ENCODE data around the gene KL. TPM values are rescaled to one million over a fixed set of nuclear protein-coding genes. Genes with fewer than 3 reads are reported as not detected.

Gene KL
- total RNA-seq, 1 donor = under 0.01 TPM

DNA sequence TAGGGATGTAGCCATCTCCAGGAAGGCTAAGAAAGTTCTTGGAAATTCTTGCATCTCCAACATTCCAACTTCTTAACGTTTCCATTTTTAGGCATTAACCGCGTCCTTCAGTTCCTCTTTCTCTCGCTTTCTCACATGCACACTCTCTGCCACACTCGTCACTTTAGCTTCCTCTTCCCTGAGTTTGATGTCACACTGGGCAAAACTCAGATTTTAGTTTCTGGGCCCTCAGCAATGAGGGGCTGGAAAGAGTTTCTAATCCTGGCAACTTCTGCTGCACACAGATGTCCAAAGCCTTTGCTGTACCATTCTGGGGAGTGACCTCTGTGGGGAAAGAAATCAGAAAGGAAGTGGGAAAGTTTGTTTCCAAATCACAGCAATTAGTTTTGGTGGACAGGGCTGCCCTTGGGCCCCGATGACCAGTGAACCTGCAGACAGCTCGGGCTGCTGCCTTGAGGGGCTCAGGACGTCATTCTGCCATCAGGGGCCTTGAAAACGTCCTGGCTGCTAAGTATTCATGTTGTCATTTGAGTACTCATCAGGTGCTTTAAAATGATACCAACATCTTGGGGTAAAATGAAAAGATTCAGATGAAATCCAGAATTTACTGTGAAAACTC is 89.3 kb downstream of the KL start:
- TF ChIP-seq, protein P1, sequence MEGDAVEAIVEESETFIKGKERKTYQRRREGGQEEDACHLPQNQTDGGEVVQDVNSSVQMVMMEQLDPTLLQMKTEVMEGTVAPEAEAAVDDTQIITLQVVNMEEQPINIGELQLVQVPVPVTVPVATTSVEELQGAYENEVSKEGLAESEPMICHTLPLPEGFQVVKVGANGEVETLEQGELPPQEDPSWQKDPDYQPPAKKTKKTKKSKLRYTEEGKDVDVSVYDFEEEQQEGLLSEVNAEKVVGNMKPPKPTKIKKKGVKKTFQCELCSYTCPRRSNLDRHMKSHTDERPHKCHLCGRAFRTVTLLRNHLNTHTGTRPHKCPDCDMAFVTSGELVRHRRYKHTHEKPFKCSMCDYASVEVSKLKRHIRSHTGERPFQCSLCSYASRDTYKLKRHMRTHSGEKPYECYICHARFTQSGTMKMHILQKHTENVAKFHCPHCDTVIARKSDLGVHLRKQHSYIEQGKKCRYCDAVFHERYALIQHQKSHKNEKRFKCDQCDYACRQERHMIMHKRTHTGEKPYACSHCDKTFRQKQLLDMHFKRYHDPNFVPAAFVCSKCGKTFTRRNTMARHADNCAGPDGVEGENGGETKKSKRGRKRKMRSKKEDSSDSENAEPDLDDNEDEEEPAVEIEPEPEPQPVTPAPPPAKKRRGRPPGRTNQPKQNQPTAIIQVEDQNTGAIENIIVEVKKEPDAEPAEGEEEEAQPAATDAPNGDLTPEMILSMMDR (IDR thresholded peaks at IDR 0.05; ENCODE audit: insufficient read depth, low read depth, low read length) = no peak
- no peak for DNase-seq (ENCODE audit: low read depth)
- H3K4me3 ChIP-seq (ENCODE audit: low read depth, low read length) = no peak overlapping the region

DNA sequence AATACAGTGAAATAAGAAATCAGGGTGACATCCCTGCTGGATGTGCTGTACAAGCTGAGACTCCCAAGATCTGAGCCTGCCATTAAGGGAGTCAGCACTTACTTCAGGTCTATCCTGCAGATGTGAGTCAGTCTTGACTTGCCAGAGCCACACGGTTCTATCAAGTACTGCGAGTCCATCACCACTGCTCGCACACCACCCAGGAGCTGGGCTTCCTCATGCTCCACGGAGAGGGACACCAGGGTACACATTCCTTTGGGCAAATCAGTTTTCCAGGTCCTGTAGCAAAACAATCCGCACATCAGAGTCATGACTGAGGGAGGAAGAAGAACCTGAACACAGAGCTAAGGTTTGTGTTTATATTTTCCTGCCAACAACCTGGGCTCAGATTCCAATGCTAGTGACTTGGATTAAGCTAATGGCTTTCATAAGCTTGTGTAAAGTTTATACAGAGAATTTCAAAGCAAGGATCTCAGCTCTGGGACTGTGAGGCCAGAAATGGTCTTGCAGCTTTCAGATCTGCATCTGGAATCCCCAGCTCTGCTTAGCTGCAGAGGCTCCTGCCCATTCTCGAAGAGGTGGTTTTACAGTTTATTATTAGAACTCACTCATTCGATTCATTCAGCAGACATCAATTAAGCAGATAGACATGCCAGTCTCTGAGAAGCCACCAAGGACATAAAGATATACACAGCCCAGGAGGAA is 90.6 kb downstream of the KL start:
- no peak overlapping the region for H3K4me3 ChIP-seq (ENCODE audit: low read depth, low read length)
- DNase-seq (ENCODE audit: low read depth) = no peak
- TF ChIP-seq, protein P1 (IDR thresholded peaks at IDR 0.05; ENCODE audit: insufficient read depth, low read depth, low read length) = no peak

DNA sequence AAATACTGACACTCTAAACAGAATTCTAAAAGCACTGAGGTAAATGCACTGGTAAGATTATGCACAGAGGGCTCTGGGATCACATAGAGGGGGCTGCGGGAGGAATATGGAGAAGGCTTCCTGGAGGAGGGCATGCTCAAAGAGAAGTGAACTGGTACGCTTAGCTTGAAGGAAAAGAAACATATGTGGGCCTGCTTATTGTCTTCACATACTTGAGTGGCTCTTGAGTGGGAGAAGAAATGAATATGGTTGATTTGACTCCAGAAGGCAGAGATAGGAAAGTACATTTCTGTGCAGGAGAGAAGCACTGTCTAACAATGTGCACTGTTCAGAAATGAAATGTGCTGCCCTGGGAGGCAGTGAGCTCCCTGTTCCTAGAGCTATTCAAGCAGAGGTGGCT is 91.1 kb downstream of the KL start:
- no peak overlapping the region for H3K4me3 ChIP-seq (ENCODE audit: low read depth, low read length)
- DNase-seq (ENCODE audit: low read depth) = no peak
- TF ChIP-seq, protein P1 (IDR thresholded peaks at IDR 0.05; ENCODE audit: insufficient read depth, low read depth, low read length) = no peak

DNA sequence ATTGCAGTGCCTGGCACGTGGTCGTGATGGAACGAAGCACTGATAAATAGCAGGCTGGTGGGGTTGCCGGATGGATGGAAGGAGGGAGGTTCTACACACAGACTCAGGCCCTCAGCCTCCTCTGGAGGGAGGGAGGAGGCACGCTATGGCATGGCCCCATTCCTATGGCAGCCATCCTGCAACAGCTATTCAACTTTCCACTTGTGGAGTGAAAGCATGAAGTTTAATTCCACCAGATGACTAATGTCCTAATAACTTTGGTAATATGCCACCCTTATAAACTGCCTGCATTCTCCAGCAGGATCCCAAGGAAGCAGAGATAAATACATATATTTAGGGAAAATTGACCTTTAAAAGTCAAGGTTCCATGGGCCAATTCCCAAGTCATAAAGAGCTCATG is 92.4 kb downstream of the KL start:
- no peak overlapping the region for H3K4me3 ChIP-seq (ENCODE audit: low read depth, low read length)
- TF ChIP-seq, protein P1 (IDR thresholded peaks at IDR 0.05; ENCODE audit: insufficient read depth, low read depth, low read length) = no peak
- no peak for DNase-seq (ENCODE audit: low read depth)

DNA sequence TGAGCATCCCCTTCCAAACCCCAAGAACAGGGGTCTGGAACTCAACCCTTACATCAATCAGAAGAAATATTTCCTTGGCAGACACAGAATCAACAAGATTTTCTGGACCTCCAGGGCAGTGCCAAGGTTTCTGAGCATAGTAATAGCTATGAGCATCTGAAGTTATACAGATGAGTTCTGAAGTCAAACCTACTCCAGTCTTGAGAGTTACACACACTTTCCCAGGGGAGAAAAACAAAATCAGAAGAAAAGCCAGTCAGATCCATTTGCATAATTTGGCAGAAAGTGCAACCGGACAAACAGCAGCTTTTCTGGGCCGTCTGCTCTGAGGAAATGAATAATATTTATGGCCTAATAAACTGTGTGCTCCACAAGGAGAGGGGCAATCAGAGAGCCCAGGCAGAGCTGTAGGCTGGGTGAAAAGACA is 93.1 kb downstream of the KL start:
- DNase-seq (ENCODE audit: low read depth) = peak; percentile 67
- H3K4me3 ChIP-seq (ENCODE audit: low read depth, low read length) = no peak overlapping the region
- TF ChIP-seq, protein P1 (IDR thresholded peaks at IDR 0.05; ENCODE audit: insufficient read depth, low read depth, low read length) = no peak

DNA sequence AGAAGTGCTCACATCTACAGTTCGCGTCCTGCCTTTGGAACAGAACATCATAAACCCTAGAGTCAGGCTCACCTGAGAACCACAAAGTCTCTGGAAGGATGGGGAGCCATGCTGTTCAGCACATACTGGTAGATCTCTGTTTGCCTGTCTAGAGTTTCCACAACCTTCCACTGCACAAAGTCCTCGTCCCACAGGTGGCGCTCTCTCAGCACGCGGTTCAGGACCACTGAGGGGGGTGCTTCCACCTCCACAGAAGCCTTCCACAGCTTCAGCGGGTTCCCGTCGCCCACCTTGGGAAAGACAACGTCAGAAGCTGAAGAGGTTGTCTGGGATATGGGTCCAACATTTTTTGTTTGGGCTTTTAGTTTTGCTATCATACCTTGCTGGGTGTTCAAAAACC is 93.6 kb downstream of the KL start:
- TF ChIP-seq, protein P1 (IDR thresholded peaks at IDR 0.05; ENCODE audit: insufficient read depth, low read depth, low read length) = peak; percentile 45
- no peak for DNase-seq (ENCODE audit: low read depth)

More for the DNA sequence above, 93.6 kb downstream of the KL start:
- no peak overlapping the region for H3K4me3 ChIP-seq (ENCODE audit: low read depth, low read length)

Measured in fibroblast of villous mesenchyme (primary cell).